ENCODE data around the gene TAF5L.

DNA sequence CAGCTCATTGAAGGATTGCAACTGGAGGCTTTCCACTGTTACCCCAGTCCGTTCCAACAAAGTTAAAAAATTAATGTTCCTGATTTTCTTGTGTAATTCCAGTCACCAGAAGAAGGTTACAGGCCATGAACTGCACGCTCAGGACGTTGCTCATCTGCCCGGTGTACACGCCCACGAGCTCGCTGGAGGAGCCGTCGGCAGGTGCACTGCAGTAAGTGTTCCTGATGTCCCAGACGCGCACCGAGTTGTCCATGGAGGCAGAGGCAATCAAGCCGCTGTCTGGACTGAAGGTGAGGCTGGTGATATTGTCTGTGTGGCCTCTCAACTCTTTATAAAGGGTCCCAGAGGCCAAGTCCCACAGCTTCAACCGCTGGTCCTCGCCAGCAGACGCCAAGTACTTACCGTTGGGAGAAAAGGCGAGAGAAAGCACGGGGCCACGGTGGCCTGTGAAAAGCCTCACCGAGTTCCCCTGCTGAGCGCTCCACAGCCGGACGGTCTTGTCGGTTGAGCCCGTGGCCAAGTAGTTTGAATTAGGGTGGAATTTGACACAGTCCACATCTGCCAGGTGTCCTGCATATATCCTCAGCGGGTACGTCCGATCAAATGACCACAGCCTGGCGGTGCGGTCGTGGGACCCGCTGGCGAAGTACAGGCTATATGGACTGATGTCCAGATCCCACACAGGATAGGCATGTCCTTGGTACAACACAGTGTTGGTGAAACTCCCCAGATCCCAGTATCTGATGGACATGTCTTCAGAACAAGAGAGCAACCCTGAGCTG is 31.5 kb downstream of the TAF5L start:
- no peak for TF ChIP-seq POLR2A (IDR thresholded peaks at IDR 0.05)
- TF ChIP-seq, protein P1, sequence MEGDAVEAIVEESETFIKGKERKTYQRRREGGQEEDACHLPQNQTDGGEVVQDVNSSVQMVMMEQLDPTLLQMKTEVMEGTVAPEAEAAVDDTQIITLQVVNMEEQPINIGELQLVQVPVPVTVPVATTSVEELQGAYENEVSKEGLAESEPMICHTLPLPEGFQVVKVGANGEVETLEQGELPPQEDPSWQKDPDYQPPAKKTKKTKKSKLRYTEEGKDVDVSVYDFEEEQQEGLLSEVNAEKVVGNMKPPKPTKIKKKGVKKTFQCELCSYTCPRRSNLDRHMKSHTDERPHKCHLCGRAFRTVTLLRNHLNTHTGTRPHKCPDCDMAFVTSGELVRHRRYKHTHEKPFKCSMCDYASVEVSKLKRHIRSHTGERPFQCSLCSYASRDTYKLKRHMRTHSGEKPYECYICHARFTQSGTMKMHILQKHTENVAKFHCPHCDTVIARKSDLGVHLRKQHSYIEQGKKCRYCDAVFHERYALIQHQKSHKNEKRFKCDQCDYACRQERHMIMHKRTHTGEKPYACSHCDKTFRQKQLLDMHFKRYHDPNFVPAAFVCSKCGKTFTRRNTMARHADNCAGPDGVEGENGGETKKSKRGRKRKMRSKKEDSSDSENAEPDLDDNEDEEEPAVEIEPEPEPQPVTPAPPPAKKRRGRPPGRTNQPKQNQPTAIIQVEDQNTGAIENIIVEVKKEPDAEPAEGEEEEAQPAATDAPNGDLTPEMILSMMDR (IDR thresholded peaks at IDR 0.05) = no peak
